HepG2 (cell line): ENCODE results near the gene ITPK1. TPM values are rescaled to one million over a fixed set of nuclear protein-coding genes. Genes with fewer than 3 reads are reported as not detected.

Experiments used
- DNMT1 ChIP-seq: sonication (generic); formaldehyde crosslinking; IDR thresholded peaks from 2 replicates; pipeline ENCODE4 v1.5.1; 2020; ENCODE audit warnings: mild to moderate bottlenecking, missing genetic modification reagents
- DPF2 ChIP-seq: sonication (generic); formaldehyde crosslinking; IDR thresholded peaks from 2 replicates; pipeline ENCODE4 v1.4.0; 2020; ENCODE audit warnings: mild to moderate bottlenecking, low read depth, missing genetic modification reagents, borderline replicate concordance
- ELF1 ChIP-seq: sonication (generic); formaldehyde crosslinking; IDR thresholded peaks from 2 replicates; pipeline ENCODE4 v1.4.0; 2020; ENCODE audit warnings: missing genetic modification reagents
- MED13 ChIP-seq: sonication (generic); formaldehyde crosslinking; IDR thresholded peaks from 2 replicates; pipeline ENCODE4 v1.5.0; 2020; ENCODE audit warnings: missing genetic modification reagents
- RFX3 ChIP-seq: IDR thresholded peaks from 2 replicates; pipeline ENCODE4 v1.6.1; 2016; ENCODE audit warnings: missing biosample characterization, missing genetic modification reagents
- TEAD3 ChIP-seq: optimal IDR thresholded peaks from 2 replicates; pipeline ENCODE3; 2016; ENCODE audit warnings: borderline replicate concordance
- ZNF264 ChIP-seq: sonication (generic); formaldehyde crosslinking; IDR thresholded peaks from 2 replicates; pipeline ENCODE4 v1.4.0; 2020; ENCODE audit warnings: missing genetic modification reagents
- ZNF337 ChIP-seq: sonication (generic); formaldehyde crosslinking; IDR thresholded peaks from 2 replicates; pipeline ENCODE4 v1.5.1; 2020; ENCODE audit warnings: missing genetic modification reagents, low read depth, mild to moderate bottlenecking, borderline replicate concordance
- ZNF709 ChIP-seq: sonication (generic); formaldehyde crosslinking; IDR thresholded peaks from 2 replicates; pipeline ENCODE4 v1.5.0; 2020; ENCODE audit warnings: mild to moderate bottlenecking, missing genetic modification reagents
- ZSCAN20 ChIP-seq: sonication (generic); formaldehyde crosslinking; IDR thresholded peaks from 2 replicates; pipeline ENCODE4 v1.4.0; 2020; ENCODE audit warnings: missing genetic modification reagents, mild to moderate bottlenecking, borderline replicate concordance
- polyA plus RNA-seq, 8 experiments: library from polyadenylated mRNA; depleted of rRNA in 3 of 8; stranded (reverse) in 7 of 8; unstranded in 1 of 8; fragments of >200 nt; fragmentation: Illumina TruSeq in 4 of 8; extraction: Trizol in 4 of 8; gene quantifications; 2 replicates each; pipeline versions ENCODE4 v1.2.1 to v1.2.3, GENCODE V29; 2011 to 2016; ENCODE audit warnings: low read depth in 4 of 8, missing spikeins in 1 of 8, mixed read lengths in 1 of 8; ENCODE audit not compliant: insufficient read depth in 1 of 8
- total RNA-seq, 5 experiments: library from RNA; depleted of rRNA; stranded (reverse); fragments of >200 nt; fragmentation: Illumina TruSeq; extraction: Trizol; gene quantifications; 2 replicates each; pipeline ENCODE4 v1.2.3, GENCODE V29; 2016; ENCODE audit warnings: low read depth in 1 of 5
- TF ChIP-seq, protein P1 (sequence below): sonication (generic); IDR thresholded peaks from 2 replicates; pipeline ENCODE4 v1.6.1; 2016; ENCODE audit warnings: low read depth, borderline replicate concordance
- TF ChIP-seq, protein P2 (sequence below): sonication (generic); formaldehyde crosslinking; IDR thresholded peaks from 2 replicates; pipeline ENCODE4 v1.4.0; 2020; ENCODE audit warnings: missing genetic modification reagents, borderline replicate concordance
- TF ChIP-seq, protein P3 (sequence below): sonication (generic); formaldehyde crosslinking; IDR thresholded peaks from 2 replicates; pipeline ENCODE4 v1.8.0; 2023; ENCODE audit warnings: mild to moderate bottlenecking, missing genetic modification reagents
- TF ChIP-seq, protein P4 (sequence below): sonication (generic); formaldehyde crosslinking; IDR thresholded peaks from 2 replicates; pipeline ENCODE4 v1.4.0; 2020; ENCODE audit warnings: mild to moderate bottlenecking, missing genetic modification reagents

The ITPK1 gene
- total and polyA plus RNA-seq, 2 of the 13 experiments (the other 11 are each of a cell fraction or from before 2014, with no cell fraction given): 20.5 to 47.5 TPM

DNA sequence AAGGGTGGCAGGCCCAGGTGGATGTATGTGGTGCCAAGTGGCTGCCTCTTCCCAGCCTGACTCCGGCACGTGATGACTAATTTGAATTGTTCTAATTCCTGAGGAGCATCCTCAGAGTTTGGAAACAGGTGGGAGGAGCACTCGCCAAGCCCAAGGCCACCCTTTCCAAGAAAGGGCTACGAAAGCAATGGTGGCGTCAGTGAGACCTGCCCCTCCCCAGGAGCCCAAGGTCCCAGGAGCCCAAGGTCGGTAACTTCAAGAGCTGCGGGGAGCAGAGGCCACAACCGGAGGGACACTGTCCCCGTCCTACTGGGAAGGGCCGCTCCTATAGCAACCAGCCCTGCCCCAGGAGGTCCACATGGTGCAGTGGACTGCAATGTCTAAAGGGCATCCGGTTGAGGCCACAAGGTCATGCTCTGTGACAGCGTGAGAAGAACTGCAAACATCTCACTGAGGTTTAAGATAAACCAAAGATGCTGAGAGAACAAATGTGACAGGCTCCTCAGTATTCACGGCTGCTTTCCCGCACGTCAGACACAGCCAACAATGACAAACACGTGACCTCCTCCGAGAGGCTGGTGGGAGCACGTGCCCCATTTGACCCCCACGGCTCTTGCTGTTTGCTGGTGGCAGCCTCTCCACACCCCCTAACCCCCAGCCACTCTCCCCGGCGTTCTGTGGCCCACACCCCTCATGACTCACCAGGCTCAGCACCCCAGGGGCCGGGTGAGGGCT is 79.6 kb downstream of the ITPK1 start (continued):
- TF ChIP-seq, protein P1, sequence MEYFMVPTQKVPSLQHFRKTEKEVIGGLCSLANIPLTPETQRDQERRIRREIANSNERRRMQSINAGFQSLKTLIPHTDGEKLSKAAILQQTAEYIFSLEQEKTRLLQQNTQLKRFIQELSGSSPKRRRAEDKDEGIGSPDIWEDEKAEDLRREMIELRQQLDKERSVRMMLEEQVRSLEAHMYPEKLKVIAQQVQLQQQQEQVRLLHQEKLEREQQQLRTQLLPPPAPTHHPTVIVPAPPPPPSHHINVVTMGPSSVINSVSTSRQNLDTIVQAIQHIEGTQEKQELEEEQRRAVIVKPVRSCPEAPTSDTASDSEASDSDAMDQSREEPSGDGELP: peak; percentile 65; the same call in 1 of the 2 replicates
- TF ChIP-seq ZNF264 (CRISPR knock-in tag): peak; percentile 63; the same call in 1 of the 2 replicates
- peak; percentile 67; the same call in 1 of the 2 replicates for TF ChIP-seq ZNF709 (CRISPR knock-in tag)
- peak; percentile 59 for TF ChIP-seq DPF2 (CRISPR knock-in tag)
- TF ChIP-seq, protein P2, sequence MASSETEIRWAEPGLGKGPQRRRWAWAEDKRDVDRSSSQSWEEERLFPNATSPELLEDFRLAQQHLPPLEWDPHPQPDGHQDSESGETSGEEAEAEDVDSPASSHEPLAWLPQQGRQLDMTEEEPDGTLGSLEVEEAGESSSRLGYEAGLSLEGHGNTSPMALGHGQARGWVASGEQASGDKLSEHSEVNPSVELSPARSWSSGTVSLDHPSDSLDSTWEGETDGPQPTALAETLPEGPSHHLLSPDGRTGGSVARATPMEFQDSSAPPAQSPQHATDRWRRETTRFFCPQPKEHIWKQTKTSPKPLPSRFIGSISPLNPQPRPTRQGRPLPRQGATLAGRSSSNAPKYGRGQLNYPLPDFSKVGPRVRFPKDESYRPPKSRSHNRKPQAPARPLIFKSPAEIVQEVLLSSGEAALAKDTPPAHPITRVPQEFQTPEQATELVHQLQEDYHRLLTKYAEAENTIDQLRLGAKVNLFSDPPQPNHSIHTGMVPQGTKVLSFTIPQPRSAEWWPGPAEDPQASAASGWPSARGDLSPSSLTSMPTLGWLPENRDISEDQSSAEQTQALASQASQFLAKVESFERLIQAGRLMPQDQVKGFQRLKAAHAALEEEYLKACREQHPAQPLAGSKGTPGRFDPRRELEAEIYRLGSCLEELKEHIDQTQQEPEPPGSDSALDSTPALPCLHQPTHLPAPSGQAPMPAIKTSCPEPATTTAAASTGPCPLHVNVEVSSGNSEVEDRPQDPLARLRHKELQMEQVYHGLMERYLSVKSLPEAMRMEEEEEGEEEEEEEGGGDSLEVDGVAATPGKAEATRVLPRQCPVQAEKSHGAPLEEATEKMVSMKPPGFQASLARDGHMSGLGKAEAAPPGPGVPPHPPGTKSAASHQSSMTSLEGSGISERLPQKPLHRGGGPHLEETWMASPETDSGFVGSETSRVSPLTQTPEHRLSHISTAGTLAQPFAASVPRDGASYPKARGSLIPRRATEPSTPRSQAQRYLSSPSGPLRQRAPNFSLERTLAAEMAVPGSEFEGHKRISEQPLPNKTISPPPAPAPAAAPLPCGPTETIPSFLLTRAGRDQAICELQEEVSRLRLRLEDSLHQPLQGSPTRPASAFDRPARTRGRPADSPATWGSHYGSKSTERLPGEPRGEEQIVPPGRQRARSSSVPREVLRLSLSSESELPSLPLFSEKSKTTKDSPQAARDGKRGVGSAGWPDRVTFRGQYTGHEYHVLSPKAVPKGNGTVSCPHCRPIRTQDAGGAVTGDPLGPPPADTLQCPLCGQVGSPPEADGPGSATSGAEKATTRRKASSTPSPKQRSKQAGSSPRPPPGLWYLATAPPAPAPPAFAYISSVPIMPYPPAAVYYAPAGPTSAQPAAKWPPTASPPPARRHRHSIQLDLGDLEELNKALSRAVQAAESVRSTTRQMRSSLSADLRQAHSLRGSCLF (CRISPR knock-in tag): no peak
- peak; percentile 78 for TF ChIP-seq RFX3 (CRISPR knock-in tag)
- peak; percentile 79 for TF ChIP-seq TEAD3 (CRISPR knock-in tag)
- TF ChIP-seq, protein P3, sequence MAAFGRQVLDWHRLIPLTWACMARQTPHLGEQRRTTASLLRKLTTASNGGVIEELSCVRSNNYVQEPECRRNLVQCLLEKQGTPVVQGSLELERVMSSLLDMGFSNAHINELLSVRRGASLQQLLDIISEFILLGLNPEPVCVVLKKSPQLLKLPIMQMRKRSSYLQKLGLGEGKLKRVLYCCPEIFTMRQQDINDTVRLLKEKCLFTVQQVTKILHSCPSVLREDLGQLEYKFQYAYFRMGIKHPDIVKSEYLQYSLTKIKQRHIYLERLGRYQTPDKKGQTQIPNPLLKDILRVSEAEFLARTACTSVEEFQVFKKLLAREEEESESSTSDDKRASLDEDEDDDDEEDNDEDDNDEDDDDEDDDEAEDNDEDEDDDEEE (CRISPR knock-in tag): 0 out of 2 replicates have a peak, but pooled peaks have one; percentile 15
- TF ChIP-seq ZNF337: no peak
- no peak for TF ChIP-seq ZSCAN20 (CRISPR knock-in tag)
- TF ChIP-seq ELF1 (CRISPR knock-in tag): no peak; the same call in 1 of the 2 replicates
- TF ChIP-seq, protein P4, sequence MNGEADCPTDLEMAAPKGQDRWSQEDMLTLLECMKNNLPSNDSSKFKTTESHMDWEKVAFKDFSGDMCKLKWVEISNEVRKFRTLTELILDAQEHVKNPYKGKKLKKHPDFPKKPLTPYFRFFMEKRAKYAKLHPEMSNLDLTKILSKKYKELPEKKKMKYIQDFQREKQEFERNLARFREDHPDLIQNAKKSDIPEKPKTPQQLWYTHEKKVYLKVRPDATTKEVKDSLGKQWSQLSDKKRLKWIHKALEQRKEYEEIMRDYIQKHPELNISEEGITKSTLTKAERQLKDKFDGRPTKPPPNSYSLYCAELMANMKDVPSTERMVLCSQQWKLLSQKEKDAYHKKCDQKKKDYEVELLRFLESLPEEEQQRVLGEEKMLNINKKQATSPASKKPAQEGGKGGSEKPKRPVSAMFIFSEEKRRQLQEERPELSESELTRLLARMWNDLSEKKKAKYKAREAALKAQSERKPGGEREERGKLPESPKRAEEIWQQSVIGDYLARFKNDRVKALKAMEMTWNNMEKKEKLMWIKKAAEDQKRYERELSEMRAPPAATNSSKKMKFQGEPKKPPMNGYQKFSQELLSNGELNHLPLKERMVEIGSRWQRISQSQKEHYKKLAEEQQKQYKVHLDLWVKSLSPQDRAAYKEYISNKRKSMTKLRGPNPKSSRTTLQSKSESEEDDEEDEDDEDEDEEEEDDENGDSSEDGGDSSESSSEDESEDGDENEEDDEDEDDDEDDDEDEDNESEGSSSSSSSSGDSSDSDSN (CRISPR knock-in tag): peak; percentile 60; the same call in 1 of the 2 replicates
- no peak for TF ChIP-seq MED13 (CRISPR knock-in tag)
- peak; percentile 42; the same call in 1 of the 2 replicates for TF ChIP-seq DNMT1 (CRISPR knock-in tag)
